SK-N-SH (cell line): ENCODE results near the gene PTPRA.

Experiments used
- CTCF ChIP-seq: fragments of 200-600 bp; sonication (generic); IDR thresholded peaks from 2 replicates; pipeline ENCODE4 v1.6.1; 2017; ENCODE audit warnings: antibody characterized with exemption, mild to moderate bottlenecking, moderate library complexity
- EZH2phosphoT487 ChIP-seq: fragments of 200-600 bp; sonication (generic); IDR thresholded peaks from 2 replicates; pipeline ENCODE4 v1.6.1; 2017; ENCODE audit warnings: low read depth, mixed run types, mild to moderate bottlenecking, antibody characterized with exemption, moderate library complexity, borderline replicate concordance
- FOXJ3 ChIP-seq: sonication (generic); formaldehyde crosslinking; IDR thresholded peaks from 2 replicates; pipeline ENCODE4 v1.5.1; 2020; ENCODE audit warnings: mild to moderate bottlenecking, missing genetic modification reagents
- JUND ChIP-seq: IDR thresholded peaks from 2 replicates; pipeline ENCODE4 v1.4.0; 2012
- MAX ChIP-seq: IDR thresholded peaks from 2 replicates; pipeline ENCODE4 v1.4.0; 2012; ENCODE audit warnings: low read depth
- PBX3 ChIP-seq: IDR thresholded peaks from 2 replicates; pipeline ENCODE4; 2012
- POLR2AphosphoS5 ChIP-seq: IDR thresholded peaks from 2 replicates; pipeline ENCODE4 v1.6.1; 2012; ENCODE audit warnings: low read depth, low read length
- RAD21 ChIP-seq: IDR thresholded peaks from 2 replicates; pipeline ENCODE4 v1.6.1; 2012; ENCODE audit warnings: mild to moderate bottlenecking, low read length
- RFX5 ChIP-seq: IDR thresholded peaks from 2 replicates; pipeline ENCODE4 v1.6.1; 2012; ENCODE audit warnings: mild to moderate bottlenecking, improper control_type of control experiment, low read length
- TAF1 ChIP-seq: IDR thresholded peaks from 2 replicates; pipeline ENCODE4 v1.6.1; 2012; ENCODE audit warnings: low read depth, mild to moderate bottlenecking, low read length, moderate library complexity, borderline replicate concordance
- YY1 ChIP-seq: IDR thresholded peaks from 2 replicates; pipeline ENCODE4 v1.4.0; 2012; ENCODE audit warnings: low read depth, mild to moderate bottlenecking
- TF ChIP-seq, protein P1 (sequence below): fragments of 150-350 bp; IDR thresholded peaks from 2 replicates; pipeline ENCODE4 v1.6.1; 2017; ENCODE audit warnings: antibody characterized with exemption, low read length, low read depth, borderline replicate concordance

DNA sequence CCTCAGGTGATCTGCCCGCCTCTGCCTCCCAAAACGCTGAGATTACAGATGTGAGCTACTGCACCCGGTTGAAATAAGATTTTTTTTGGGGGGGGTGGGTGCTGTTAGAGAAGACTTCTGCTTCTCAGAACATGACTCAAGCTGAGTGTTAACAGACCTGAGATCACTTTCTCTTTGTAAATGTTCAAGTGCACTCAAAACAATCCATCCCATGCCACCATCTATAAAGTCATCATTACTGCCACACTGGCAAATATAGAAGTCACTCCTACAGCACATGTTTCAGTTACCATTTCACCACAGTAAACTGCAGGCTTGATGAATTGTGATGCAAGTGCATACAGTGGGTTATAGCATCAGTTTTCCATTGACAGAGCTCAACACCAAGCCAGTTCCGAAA, 23.8 kb upstream of the PTPRA start:
- TF ChIP-seq TAF1 (no peak), CTCF (no peak), POLR2AphosphoS5 (no peak), FOXJ3 (no peak), PBX3 (no peak), RAD21 (no peak), JUND (no peak), EZH2phosphoT487 (no peak), YY1 (no peak), RFX5 (no peak), MAX (no peak)
- TF ChIP-seq, protein P1, sequence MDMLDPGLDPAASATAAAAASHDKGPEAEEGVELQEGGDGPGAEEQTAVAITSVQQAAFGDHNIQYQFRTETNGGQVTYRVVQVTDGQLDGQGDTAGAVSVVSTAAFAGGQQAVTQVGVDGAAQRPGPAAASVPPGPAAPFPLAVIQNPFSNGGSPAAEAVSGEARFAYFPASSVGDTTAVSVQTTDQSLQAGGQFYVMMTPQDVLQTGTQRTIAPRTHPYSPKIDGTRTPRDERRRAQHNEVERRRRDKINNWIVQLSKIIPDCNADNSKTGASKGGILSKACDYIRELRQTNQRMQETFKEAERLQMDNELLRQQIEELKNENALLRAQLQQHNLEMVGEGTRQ: no peak
